Prostate gland (tissue), 2 donors: ENCODE data around the gene ITGB1.

ENCODE experiments used
- CTCF ChIP-seq, 4 experiments: fragments of 200-600 bp in 2 of 4; fragments of 450-650 bp in 2 of 4; sonication (generic) in 2 of 4; IDR thresholded peaks; 1 replicate in 3 of 4; 2 replicates in 1 of 4; pipeline ENCODE4 v1.5.1; 2016 to 2019; ENCODE audit warnings: antibody characterized with exemption in 4 of 4, mild to moderate bottlenecking in 2 of 4, moderate library complexity in 2 of 4
- POLR2A ChIP-seq: fragments of 450-650 bp; IDR thresholded peaks from one replicate; pipeline ENCODE4 v1.6.1; 2016; ENCODE audit warnings: antibody characterized with exemption, mild to moderate bottlenecking
- POLR2AphosphoS5 ChIP-seq: sonication (generic); formaldehyde crosslinking; IDR thresholded peaks from one replicate; pipeline ENCODE4 v1.6.1; 2017; ENCODE audit warnings: antibody characterized with exemption

DNA sequence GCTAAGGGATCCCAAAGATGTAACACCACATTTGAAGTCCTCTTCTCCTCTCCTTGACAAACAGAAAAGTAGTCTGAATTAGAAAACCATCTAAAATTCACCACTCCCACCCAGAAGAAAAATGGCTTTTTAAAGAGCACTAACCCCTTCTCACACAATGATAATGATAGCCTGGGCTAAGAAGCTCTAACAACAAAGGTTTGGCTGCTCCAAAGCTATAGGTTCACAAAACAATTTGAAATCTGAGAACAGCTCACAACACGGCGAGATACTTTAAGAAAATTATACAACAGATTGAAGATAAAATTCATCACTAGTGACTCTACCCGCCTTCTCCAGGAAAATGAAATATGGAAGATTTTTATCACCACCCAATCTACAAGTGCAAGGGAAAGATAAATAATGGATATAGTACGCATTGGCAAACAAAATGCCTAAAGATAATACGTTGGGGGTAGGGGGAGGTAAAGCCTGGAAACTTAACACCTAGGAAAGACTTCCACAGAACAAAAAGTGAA, 7.4 kb downstream of the ITGB1 start:
- no peak for TF ChIP-seq POLR2A
- TF ChIP-seq CTCF (IDR thresholded peaks at IDR 0.05), result no peak
- no peak for TF ChIP-seq POLR2AphosphoS5
